ENCODE results near the gene IGLL1.

Gene IGLL1

DNA sequence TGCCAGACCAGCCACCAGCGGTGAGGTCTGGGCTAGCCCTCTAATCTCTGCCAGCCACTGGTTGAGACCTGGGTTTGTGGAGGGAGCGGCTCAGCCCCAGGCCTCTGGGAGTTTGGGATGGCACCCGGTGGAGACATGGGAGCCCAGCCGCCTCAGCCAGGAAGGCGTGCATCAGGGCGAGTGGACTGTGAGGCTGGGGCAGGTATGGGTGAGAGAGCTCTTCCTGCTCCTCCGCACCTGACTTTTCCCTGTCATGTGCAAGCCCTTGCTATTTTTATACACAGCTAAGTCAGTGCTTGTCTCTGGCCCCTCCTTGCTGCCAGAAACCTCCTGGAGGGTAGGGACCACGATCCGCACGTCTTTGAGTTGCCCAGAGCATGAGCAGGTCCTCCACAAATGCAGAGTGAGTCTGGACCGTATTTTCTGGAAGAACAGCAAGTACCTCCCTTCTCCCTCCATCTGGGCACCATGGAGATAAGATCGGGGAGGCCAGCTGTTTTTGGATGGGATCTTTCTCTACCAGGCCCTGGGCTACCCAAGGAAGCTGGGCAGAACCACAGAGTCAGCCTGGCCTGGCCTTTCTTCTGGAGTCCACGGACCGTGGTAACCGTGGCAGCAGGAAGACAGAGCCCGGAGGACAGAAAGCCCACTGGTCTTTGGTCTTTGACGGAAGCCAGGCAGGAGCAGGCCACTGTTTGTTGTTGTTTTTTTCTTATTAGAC is 53.3 kb downstream of the IGLL1 start:
- DNase-seq: no peak

DNA sequence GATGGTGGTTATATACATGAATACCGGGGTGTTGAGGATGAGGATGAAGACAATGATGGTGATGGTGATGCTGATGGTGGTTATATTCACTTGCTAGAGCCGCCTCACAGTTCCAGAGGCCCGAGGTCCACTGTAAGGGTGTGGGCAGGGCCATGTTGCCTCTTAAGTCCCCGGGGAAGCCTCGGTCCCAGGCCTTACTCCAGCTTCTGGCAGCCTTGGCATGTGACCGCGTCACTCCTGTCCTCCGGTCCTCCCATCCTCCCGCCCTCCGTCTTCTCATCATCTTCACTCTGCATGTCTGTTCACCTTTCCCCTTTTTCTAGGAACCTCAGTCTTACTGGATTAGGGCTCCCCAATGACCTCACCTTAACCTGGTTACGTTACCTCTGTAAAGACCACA is 54.6 kb downstream of the IGLL1 start:
- DNase-seq: no peak

GRCh38 chr22:23524226-23524625 is 55.9 kb downstream of the IGLL1 start:
- no peak for DNase-seq

DNA sequence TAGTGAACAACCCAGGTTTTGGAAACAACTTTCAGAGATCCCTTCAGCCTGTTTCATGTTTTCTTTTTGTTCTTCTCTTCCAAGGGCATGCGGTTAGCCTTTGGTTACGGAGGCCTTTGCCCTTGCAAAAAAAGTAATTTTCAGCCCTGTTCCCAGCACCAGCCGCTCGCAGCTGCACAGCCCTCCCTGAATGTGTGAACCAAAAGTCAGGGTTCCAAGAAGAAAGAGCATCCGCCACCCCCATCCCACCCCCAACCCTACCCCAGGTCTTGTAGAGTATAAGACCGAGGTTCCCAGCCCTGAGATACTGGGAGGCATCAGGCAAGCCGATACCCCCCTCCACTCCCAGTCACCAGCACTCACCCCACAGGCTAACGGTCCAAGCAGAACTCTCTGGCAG is 56.4 kb downstream of the IGLL1 start:
- no peak for DNase-seq
